Fibroblast of skin of abdomen (primary cell): Measurements from ENCODE around the gene SLC5A11. TPM values are rescaled to one million over a fixed set of nuclear protein-coding genes. Genes with fewer than 3 reads are reported as not detected.
"Not testable (repeated sequence)": the region's sequence is repeated elsewhere in the genome, so short reads cannot be mapped to it uniquely, and the experiment has no call there.

Source experiments
- DNase-seq: peaks from one replicate; pipeline ENCODE4 v3.0.0-alpha.2; 2013
- polyA plus RNA-seq, 2 experiments: library from polyadenylated mRNA; unstranded; fragments of 120-200 nt; gene quantifications; one replicate each; pipeline ENCODE4 v1.2.1, GENCODE V29; 2013; ENCODE audit not compliant: insufficient read length in 2 of 2

SLC5A11 gene, protein sequence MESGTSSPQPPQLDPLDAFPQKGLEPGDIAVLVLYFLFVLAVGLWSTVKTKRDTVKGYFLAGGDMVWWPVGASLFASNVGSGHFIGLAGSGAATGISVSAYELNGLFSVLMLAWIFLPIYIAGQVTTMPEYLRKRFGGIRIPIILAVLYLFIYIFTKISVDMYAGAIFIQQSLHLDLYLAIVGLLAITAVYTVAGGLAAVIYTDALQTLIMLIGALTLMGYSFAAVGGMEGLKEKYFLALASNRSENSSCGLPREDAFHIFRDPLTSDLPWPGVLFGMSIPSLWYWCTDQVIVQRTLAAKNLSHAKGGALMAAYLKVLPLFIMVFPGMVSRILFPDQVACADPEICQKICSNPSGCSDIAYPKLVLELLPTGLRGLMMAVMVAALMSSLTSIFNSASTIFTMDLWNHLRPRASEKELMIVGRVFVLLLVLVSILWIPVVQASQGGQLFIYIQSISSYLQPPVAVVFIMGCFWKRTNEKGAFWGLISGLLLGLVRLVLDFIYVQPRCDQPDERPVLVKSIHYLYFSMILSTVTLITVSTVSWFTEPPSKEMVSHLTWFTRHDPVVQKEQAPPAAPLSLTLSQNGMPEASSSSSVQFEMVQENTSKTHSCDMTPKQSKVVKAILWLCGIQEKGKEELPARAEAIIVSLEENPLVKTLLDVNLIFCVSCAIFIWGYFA
- polyA plus RNA-seq (2013, experiment 1 of 2; ENCODE audit: insufficient read length) = not detected
- polyA plus RNA-seq (2013, experiment 2 of 2; ENCODE audit: insufficient read length) = 0.05 TPM

DNA sequence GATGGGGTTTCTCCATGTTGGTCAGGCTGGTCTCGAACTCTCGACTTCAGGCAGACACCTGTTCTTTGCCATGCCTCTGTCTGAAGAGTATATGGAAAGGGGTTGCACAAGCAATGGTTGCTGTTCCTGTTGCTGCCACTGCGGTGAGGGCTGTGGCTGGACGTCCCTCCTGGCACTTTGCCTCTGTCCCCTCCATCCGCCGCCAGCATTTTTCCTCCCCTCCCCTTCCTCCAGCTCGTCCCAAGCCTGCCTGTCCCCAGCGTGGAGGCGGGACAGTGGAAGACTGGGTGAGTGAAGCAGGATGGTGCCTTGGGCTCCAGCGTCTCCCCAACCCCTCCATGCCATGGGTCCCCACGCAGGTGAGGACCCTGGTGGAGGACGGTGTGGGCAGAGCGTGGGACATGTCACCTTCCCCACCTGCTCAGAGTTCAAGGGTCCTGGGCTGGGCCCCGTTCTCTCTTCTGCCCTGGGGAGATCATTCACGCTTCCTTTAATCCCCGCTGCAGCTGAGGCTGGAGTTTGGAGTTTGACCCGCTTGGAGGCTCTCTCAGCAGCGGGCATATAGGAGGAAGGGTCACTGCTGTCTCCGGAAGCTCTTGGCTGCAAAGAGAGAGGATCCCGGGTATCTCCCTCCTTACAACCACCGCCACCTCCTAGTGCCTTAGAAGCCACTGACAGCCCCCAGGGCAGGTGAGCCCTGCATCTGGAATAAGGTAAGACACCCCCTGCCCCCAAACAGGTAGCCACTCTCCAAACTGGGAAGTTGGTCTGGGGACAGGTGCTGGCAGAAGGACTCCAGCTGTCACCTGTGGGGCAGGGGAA is at the start of gene SLC5A11:
TSS of gene SLC5A11 (plus strand) at position 238 of the 822 bp plus-strand sequence. CDS start 12,681 bp downstream, outside the sequence.
- no peak for DNase-seq

DNA sequence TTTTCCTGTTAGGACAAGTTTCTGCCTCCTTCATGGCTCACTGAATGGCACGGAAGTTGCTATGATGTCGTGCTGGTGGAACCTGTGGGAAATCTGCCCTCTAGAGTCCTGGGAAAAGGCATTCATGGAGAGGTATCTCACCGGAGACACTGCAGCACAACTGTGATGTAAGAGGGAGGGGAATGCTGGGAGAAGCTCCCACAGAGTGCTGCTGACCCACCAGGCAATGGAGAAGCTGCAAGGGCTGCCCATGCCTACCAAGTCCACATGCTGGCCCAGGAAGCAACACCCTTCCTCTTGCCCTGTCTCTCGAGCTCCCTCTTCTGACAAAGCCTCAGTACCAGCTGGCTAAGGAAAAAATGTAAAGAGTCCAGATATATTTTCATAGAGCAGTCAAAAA is 45.2 kb upstream of the SLC5A11 start:
- DNase-seq = peak; percentile 9

DNA sequence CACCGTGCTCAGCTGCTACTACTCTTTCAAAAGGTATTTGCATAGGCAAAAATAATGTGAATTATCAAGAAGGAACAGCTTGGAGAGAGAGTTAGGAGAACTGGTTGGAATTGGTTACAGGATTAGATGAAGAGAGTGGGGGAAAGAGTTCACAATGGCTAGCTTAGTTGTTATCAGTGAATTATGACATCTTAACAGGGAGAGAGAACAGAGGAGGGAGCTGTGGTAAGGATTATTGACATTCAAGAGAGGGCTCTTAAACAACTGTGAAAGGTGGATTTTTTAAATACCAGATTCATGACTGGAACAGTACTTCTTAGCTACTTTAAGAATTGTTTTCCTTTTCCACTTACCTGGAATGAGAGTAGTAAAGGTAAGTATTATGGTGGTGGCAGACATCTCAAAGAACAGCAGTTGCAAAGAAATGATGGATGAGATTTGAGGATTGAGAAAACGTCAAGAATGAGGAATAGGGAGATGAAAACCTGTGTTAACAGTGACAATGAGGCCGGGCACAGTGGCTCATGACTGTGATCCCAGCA is 43.9 kb upstream of the SLC5A11 start:
- DNase-seq = no peak

DNA sequence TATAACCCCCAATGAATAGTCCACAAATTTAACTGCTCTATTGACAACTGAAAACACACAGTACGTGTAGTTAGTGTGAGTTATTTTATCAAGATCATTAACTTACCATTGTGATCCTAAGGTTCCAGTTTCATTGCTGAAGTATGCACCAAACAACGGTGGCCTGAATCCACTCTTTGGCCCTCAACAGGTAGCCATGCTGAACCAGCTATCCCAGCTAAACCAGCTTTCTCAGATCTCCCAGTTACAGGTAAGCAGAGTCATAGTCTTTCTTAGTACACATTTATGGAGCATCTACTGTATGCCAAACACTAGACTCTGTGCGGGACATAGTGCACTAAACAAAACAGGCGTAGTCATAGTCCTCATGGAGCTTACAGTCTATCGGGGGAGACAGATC is 40.3 kb upstream of the SLC5A11 start:
- no peak for DNase-seq

DNA sequence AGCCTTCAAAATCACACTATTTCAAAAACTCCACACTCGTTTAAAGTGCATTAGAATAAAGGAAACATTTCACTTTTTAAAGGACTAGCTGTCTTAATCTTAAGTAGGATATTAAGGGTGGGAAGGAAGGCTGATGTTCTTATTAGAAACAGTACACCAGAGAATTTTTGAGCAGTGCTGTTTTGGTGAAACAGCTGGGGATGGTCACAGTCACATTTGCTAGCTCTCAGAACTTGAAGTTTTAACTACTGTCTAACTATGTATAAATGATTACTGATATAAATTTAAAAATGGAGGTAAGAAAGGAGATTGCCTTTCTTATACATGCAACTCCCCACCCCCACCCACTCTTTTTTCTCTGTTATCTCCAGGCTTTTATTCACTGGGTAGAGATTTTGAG is 38.5 kb upstream of the SLC5A11 start:
- no peak for DNase-seq

DNA sequence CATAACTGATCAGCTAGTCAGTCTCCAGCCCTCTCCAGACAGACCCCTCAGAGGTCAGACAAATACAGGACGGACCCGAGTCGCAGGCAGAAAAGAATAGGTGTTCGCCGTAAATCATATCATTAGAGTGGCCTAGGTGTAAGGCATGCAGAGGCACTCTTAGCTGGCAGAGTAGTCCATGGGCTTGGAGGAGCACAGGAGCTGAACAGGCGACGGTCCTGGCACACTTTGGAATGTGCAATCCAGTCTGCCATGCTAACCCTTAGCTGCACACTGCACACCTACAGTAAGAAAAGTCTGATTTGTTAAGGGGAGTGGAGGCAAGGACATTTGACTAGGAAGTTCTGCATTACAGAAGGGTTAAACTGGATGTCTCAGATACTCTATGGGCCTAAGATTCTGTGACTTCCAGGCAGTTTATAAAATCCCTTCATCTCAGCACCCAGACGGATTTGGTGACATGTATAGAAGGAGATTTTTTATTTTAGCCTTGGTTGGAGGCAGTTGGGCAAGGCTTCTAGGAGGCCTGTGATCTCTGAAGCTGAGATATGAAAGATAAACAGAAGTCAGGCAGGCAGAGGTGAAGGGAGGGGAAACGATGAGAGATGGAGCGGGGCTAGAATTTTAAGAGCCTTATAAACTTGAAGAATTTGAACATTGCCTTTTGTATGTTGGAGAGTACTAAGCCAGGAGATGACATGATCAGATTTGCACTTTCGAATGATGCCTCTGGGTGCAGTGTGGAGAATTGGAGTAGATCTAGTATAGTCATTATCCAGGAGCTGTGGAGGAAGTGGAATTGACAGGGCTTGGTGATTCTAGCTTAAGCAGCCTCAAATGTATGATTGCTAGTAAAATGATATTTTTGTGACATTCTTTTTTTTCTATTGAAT is 34.6 kb upstream of the SLC5A11 start:
- DNase-seq = no peak

DNA sequence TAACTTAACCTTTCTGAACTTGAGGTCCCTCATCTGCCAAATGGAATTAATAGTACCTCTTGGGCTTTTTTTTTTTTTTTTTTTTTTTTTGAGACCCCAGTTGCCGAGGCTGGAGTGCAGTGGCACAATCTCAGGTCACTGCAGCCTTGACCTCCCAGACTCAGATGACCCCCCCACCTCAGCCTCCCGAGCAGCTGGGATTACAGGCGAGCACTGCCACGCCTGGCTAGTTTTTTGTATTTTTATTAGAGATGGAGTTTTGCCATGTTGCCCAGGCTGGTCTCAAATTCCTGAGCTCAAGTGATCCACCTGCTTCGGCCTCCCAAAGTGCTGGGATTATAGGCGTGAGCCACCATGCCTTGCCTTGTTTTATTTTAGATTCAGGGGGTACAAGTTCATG is 33.0 kb upstream of the SLC5A11 start:
- not testable (repeated sequence) for DNase-seq

DNA sequence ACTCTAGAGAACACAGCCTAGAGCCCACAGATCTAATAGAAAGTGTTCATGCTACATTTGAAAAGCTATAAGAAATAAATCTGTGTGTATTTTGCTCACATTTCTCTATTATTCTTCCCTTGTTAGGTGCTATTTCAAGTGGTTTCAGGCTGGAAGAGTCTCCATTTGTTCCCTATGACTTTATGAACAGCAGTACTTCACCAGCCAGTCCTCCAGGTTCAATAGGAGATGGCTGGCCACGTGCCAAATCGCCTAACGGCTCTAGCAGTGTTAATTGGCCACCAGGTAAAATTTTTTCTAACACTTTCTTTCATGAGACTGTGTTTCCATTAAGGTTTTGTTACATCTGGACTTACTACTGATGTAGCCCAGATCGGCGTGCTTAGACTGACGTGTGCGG is 30.7 kb upstream of the SLC5A11 start:
- DNase-seq = no peak

DNA sequence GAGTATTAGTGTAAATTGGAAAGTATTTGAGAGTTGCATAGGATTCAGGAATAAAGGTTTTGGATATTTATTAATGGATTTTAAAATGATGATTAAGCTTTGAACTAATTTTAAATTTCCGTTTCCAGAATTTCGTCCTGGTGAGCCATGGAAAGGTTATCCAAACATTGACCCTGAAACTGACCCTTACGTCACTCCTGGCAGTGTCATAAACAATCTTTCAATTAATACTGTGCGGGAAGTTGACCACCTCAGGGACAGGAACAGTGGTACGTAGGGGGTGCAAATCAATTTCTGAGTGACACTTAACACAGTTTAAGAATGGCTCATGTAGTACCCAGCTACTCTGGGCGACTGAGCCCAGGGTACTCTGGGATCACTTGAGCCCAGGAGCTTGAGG is 29.1 kb upstream of the SLC5A11 start:
- DNase-seq = no peak

DNA sequence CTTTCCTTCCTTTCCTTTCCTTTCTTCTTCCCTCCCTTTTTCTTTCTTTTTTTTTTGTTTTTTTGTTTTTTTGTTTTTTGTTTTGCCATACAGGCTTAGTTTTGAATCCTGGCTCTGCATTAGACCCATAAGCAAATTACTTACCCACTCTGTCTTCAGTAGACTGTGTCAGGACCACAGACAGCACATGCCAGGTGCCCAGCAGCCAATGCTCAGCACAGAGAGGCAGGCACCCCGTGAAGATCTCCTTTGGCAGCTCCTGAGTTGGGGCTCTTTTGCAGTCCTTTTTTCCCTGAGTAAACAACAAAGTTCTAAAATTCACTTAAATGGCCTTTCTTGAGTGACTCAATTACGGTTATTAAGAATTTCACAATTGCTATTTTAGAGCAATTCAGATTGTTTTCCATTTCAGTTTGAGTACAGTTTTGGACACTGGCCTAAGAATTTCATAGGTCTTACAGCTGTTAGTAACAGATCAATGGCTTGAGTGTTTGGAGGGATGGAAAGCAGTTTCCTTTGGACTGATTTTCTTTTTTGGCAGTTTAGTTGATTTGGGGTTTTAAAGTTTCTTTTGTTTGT is 26.2 kb upstream of the SLC5A11 start:
- DNase-seq = no peak

DNA sequence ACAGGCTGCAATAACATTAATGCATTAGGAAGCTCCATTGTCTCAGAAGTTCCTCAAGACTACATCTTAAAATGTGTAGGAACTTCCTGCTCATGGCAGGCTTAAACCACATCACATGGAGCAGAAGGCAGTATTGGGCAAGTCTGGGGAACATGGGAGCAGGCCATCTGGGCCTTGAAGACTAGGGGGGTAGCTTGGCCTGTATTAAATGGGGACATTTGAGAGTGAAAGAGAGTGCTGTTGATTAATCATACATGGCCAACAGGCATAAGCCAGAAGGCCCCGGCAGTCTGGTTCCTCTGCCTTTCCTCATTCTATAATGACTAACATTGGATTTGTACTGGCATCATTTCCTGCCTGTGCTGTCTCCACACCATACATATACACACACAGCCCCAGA is 25.2 kb upstream of the SLC5A11 start:
- no peak for DNase-seq

DNA sequence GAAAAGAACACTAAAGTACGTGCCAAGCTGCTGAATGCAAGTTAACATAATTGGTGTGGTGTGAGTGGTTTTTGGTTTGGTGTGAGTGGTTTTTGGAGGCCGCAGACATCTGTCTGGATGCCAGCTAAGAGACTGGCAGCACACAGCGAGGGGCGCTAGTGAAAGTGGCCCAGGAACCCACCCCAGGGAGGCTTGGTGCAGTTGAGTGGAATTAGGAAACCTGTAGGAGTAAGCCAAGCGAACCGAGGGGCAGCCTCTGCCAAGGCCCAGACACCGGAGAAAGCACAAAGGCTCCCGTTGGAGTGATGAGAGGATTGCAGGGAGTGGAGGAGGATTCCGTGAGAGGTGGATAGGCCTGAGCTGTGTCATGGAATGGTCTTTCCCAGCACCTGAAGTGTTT is 24.6 kb upstream of the SLC5A11 start:
- DNase-seq = no peak

DNA sequence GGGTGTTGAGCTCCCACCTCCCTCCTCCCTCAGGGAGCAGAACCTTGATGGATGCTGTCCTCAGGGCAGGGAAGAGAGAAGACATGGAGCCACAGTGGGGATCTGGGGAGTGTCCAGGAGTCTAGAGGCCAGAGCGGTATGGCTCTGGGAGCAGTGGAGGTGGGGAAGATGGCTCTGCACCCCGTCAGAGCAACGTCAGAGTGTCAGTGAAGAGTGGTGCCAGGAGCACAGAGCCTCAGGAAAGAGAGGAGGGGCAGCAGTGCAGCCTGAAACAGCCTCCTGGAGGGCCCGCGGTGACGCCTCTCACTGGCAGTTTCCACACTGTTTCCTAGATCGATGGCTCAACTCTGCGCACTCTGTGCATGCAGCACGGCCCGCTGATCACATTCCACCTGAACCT is 23.2 kb upstream of the SLC5A11 start:
- DNase-seq = no peak

DNA sequence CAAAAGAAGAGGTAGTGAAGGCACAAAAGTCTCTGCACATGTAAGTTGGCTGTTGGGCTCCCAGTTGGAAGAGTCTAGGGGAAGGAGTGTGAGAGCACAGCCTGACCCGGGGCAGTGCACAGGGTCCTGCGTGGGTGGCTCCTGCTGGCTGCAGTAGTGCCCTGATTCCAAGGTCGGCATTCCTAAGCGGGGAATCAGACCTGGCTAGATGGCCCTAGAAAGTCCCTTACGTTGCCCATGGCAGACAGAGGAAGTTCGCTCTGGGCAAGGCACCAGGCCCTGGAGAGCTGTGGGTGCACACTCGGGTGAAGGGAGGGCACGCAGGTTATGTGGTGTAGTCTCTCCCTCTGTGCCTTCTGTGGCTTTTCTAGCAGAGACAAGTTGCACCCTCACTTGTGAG is 22.8 kb upstream of the SLC5A11 start:
- no peak for DNase-seq

DNA sequence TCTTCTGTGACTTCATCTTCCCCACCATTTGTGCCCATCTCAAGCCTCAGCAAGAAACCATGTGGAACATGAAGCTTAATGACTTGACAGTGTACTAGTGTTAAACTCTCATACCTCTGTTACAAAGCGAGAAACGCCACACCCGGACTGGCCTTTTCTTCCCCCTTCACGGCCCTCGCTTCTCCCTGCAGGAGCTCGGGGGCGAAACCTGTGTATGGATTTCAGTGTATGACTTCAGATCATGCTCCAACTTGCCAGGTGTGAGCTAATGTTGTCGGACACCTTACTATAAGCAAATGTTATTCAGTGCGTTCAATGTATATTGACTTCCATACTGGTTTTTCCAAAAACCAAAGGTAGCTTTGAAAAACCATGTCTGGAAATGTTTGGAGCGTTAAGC is 20.1 kb upstream of the SLC5A11 start:
- no peak for DNase-seq

DNA sequence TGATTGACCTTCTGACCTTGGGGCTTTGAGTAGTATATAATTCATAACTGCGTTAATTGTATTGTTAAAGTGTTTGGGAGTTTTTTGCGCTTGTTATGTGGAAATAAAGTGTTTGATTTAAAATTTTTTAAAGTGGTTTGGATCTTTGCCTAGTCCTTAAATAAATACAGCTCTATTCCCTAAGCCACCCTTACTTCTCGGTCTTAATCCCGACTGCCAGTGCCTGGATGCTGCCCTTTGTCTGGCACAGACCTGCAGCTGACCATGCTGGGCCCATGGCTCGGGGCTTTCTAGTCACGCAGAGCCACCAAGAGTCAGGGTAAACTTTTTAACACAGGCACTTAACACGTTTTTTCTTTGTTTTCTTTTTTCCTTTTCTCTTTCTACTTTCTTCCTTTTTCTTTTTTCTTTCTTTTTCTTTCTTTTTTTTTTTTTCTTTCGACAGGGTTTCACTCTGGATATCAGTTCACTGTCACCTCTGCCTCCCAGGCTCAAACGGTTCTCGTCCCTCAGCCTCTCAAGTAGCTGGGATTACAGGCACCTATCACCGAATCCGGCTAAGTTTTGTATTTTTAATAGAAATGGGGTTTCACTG is 19.6 kb upstream of the SLC5A11 start:
- no peak for DNase-seq

DNA sequence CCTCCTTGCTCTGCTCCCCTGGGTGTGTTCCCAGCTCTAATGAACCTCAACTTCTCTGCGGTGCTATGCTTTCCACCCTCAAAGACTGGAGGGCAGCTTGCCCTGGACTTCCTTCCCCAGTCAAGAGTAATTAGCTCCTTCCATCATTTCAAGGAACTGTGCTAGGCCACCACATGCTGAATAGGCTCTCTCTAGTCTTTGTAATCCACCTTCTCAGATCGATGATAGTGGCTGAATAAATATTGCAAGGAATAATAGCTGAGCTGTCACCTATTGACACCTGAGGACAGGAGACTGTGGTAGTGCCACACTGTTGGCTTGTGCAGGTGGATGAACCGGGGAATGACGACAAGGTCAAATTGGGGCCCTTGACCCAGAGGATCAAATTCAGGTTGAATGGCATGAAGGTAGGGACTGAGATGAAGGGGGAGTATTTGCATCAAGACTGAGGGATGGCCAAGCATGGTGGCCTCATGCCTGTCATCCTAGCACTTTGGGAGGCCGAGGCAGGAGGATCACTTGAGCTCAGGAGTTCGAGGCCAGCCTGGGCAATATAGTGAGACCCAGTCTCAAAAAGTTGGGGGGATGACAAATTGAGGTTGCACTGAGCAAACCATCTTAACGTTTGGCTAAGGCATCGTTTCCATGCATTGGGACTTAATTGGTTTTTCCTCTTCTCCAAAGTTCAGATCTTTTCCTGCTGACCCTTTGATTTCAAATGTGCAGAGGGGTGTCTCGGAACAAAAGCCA is 18.8 kb upstream of the SLC5A11 start:
- no peak for DNase-seq

DNA sequence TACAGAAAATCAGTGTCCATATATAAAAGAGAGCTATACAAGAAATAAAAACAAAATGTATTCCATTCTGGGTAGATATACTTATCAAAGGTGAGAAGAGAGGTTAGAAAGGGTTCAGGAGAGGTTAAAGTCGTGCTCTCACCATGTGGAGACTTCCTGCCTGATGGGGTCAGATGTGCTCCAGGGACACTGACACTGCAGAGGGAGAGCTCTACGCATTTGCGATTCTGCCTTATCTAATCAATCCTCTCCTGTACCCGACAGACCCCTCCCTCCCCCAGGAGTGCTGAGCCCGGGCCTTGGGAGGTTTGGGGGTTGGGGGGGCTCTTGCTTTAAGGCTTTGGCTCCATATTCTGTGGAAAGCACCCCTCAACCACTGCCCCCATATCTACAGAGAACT is 16.6 kb upstream of the SLC5A11 start:
- DNase-seq = no peak

DNA sequence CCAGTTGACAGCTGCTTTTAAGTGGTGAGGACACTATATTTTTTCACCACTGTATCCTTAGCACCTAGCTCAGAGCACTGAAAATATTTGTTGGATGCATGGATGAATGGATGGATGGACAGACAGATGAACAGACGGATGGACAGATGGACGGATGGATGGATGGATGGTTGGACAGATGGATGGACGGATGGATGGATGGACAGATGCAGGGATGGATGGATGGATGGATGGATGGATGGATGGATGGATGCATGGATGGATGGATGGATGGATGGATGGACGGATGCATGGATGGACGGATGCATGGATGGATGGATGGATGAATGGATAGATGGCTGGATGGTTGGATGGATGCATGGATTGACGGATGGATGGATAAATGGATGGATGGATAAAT is 12.4 kb upstream of the SLC5A11 start:
- no peak for DNase-seq
